ELF-1 (cell line): ENCODE data around the gene CHRNA7.
"Not testable (repeated sequence)": the region's sequence is repeated elsewhere in the genome, so short reads cannot be mapped to it uniquely, and the experiment has no call there.

Experiments used
- DNase-seq: peaks from one replicate; pipeline ENCODE4 v3.0.0-alpha.2; 2016; ENCODE audit warnings: low read depth, low spot score

The CHRNA7 gene

DNA sequence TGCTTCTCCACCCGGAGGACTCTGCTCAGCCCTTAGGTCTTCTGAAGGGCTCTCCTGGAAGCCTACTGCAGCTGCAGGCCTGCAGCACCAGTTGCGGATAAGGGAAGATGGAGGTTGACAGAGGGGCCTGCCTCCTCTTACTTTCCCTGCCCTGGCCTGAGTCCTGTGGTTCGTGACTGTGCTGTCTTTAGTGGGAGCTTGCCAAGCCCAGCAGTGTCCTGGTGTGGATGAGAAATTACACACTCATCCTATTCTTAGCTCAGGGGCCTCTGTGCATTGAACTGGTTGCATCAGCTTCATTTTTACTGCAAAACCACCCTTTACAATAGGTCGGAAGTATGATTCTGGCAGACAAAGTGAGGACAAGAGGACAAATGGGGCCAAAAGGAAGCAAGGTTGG lies 163.5 kb downstream of the CHRNA7 start:
- DNase-seq = not testable (repeated sequence)

DNA sequence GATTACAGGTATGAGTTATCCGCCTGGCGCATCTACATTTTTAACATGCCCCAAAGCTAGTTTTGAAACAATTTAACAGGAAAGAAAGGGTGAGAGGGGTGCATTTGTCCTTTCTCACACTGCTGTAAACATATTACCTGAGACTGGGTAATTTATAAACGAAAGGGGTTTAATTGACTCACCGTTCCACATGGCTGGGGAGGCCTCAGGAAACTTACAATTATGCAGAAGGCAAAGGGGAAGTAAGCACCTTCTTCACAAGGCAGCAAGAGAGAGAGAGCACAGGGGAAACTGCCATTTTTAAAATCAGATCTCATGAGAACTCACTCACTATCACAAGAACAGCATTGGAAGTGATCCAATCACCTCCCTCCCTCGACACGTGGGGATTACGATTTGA lies 165.9 kb downstream of the CHRNA7 start:
- not testable (repeated sequence) for DNase-seq

DNA sequence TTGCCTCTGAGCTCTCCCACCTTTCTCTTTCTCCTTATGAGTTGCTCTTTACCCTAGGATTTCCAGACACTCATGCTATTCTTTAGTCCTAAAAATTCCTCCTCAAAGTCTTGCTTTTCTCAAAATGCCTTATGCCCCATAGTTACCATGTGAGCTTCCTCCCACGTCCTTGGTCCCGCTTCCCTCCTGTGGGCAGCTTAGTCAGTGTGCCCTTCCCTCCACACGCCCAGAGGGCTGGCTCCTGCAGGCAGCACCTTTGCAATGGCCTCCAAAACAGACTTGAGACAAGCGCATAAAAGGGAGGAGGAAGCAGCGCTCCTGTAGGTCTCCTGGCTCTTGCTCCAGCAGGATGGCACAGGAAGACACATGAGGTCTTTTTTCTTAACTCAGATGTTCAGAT lies 168.6 kb downstream of the CHRNA7 start:
- not testable (repeated sequence) for DNase-seq

DNA sequence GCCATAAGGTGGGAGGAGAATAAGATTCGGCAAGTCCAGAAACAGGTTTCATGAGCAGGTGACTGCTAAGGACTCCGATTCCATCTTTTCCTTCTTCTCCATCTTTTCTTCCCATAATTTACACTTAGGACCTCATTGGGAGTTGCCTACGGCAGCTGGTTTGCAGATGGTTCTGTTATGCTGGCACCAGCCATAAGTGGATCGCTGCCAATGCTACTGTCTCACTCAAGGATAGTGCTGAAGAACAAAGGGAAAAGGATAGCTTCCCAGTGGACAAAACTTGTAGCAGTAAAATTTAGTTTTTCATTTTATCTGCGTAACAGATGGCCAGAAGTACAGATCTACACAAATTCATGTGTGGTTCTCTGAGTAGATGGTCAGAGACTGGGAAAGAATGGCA lies 178.8 kb downstream of the CHRNA7 start:
- DNase-seq = not testable (repeated sequence)

DNA sequence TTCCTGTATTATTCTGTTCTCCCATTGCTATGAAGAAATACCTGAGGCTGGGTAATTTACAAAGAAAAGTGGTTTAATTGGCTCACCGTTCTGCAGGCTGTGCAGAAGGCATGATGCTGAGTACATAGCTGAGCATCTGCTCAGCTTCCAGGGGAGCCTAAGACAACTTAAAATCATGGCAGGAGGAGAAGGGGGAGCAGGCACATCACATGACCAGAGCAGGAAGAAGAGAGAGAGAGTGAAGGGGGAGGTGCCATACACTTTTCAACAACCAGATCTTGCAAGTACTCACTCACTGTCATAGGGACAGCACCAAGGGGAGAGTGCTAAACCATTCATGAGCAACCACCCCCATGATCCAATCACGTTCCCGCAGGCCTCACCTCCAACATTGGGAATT lies 188.4 kb downstream of the CHRNA7 start:
- DNase-seq = no peak
